Keratinocyte (primary cell): Measurements from ENCODE around the gene PTPN5. TPM values are rescaled to one million over a fixed set of nuclear protein-coding genes. Genes with fewer than 3 reads are reported as not detected.

Source experiments
- DNase-seq: peaks from one replicate; pipeline ENCODE4 v3.0.0-alpha.2; 2011; ENCODE audit warnings: low read depth, missing footprints, low spot score
- FAIRE-seq: peaks from 2 replicates; lab custom pipeline; 2011; peaks lifted over from hg19 to GRCh38; lab: Jason Lieb, UNC
- H2AFZ ChIP-seq: 2 replicates; pipeline ENCODE4 v1.6.0; 2012; ENCODE audit warnings: low read length, control low read depth, inconsistent platforms; ENCODE audit not compliant: control insufficient read depth
- H3K27ac ChIP-seq: 2 replicates; pipeline ENCODE4 v1.5.1; 2011; ENCODE audit warnings: low read length; ENCODE audit not compliant: control insufficient read depth, insufficient read depth
- H3K27me3 ChIP-seq: 3 replicates; pipeline ENCODE4 v1.6.0; 2011; ENCODE audit warnings: low read length; ENCODE audit not compliant: control insufficient read depth, insufficient read depth; ENCODE audit errors: extremely low read depth
- H3K36me3 ChIP-seq, 2 experiments: 2 replicates in 1 of 2; 3 replicates in 1 of 2; pipeline ENCODE4 v1.5.1; 2011; ENCODE audit warnings: low read length in 2 of 2, mild to moderate bottlenecking in 1 of 2; ENCODE audit not compliant: control insufficient read depth in 2 of 2, insufficient read depth in 2 of 2; ENCODE audit errors: extremely low read depth in 1 of 2
- H3K4me1 ChIP-seq: 3 replicates; pipeline ENCODE4 v1.5.1; 2011; ENCODE audit warnings: low read length; ENCODE audit not compliant: control insufficient read depth, insufficient read depth; ENCODE audit errors: extremely low read depth
- H3K4me2 ChIP-seq: 3 replicates; pipeline ENCODE4 v1.6.0; 2011; ENCODE audit warnings: low read depth, low read length; ENCODE audit not compliant: control insufficient read depth, insufficient read depth; ENCODE audit errors: extremely low read depth
- H3K4me3 ChIP-seq, 3 experiments: fragments of 200-600 bp in 1 of 3; sonication (generic) in 1 of 3; 2 replicates in 2 of 3; 3 replicates in 1 of 3; pipeline ENCODE4 v1.5.1; 2011 to 2016; ENCODE audit warnings: low read length in 3 of 3, mild to moderate bottlenecking in 3 of 3, control low read depth in 2 of 3, inconsistent platforms in 1 of 3, low read depth in 1 of 3, mixed read lengths in 1 of 3, mixed run types in 1 of 3, moderate library complexity in 1 of 3; ENCODE audit not compliant: control insufficient read depth in 2 of 3, insufficient read depth in 2 of 3; ENCODE audit errors: extremely low read depth in 1 of 3
- H3K79me2 ChIP-seq: 2 replicates; pipeline ENCODE4 v1.6.0; 2012; ENCODE audit warnings: low read length; ENCODE audit not compliant: control insufficient read depth, insufficient read depth
- H3K9ac ChIP-seq: 3 replicates; pipeline ENCODE4 v1.6.0; 2011; ENCODE audit warnings: low read length; ENCODE audit not compliant: control insufficient read depth, insufficient read depth; ENCODE audit errors: extremely low read depth
- H3K9me1 ChIP-seq: 3 replicates; pipeline ENCODE4 v1.6.0; 2011; ENCODE audit warnings: low read length; ENCODE audit not compliant: control insufficient read depth, insufficient read depth; ENCODE audit errors: extremely low read depth
- H3K9me3 ChIP-seq: 2 replicates; pipeline ENCODE4 v1.5.1; 2012; ENCODE audit warnings: low read depth, low read length; ENCODE audit not compliant: control insufficient read depth
- H4K20me1 ChIP-seq: 3 replicates; pipeline ENCODE4 v1.6.0; 2011; ENCODE audit warnings: low read length; ENCODE audit not compliant: control insufficient read depth, insufficient read depth; ENCODE audit errors: extremely low read depth
- EZH2 ChIP-seq: IDR thresholded peaks from one replicate; pipeline ENCODE4 v1.6.1; 2012; ENCODE audit warnings: inconsistent platforms, mild to moderate bottlenecking, low read length, moderate library complexity
- dilution Hi-C: fragments of 300-500 bp; cut with MboI; formaldehyde crosslinking; loops from one replicate; pipeline ENCODE4 v1.7.0; 2020; ENCODE audit warnings: low sequenced_read_pairs; ENCODE audit not compliant: extremely low pct_ligation_motif_present
- polyA plus RNA-seq, 5 experiments: library from polyadenylated mRNA; depleted of rRNA in 3 of 5; stranded (reverse) in 3 of 5; stranded (forward) in 1 of 5; unstranded in 1 of 5; fragments of >200 nt; gene quantifications; 1 replicate in 1 of 5; 2 replicates in 3 of 5; 3 replicates in 1 of 5; pipeline versions ENCODE4 v1.2.1 to v1.2.3, GENCODE V29; 2011 to 2012; ENCODE audit warnings: missing spikeins in 2 of 5, low read depth in 1 of 5, low replicate concordance in 1 of 5
- TF ChIP-seq, protein P1 (sequence below), 3 experiments: IDR thresholded peaks in 1 of 3; conservative IDR thresholded peaks in 1 of 3; optimal IDR thresholded peaks in 1 of 3; 2 replicates in 2 of 3; 3 replicates in 1 of 3; pipeline versions ENCODE3 to v1.5.1; 2011; ENCODE audit warnings: low read length in 3 of 3, mild to moderate bottlenecking in 3 of 3, moderate library complexity in 2 of 3, control low read depth in 1 of 3, inconsistent platforms in 1 of 3; ENCODE audit not compliant: insufficient read depth in 2 of 3; ENCODE audit errors: extremely low read depth in 1 of 3

Gene PTPN5
- polyA plus RNA-seq, 1 donor (not counting 4 experiments of a cell fraction or from before 2014, with no cell fraction given) = not detected

DNA sequence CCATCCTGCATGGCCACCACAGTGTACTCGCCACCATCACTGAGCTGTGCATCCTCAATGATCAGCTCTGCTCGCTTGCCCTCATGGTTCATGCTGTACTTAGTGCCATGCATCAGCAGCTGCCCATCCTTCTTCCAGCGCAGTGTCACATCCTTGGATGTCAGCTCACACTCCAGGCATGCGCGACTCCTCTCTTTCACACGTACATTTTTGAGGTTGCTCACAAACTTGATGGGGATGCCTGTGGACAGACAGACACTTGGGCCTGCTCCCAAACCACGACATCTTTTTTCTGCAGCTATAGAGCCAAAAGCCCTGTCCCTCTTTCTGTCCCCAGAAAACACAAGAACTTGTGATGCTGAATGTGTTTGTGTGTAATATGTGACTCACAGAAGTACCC, 76.1 kb downstream of the PTPN5 start:
- dilution Hi-C loops = no loop called here
- no peaks in the 10 kb centered on the region for H3K36me3 ChIP-seq
- no peak overlapping the region for H3K27ac ChIP-seq
- no peaks in the 10 kb centered on the region for H3K79me2 ChIP-seq
- H3K27me3 ChIP-seq = no peaks in the 10 kb centered on the region
- no peak overlapping the region for H3K4me2 ChIP-seq
- TF ChIP-seq, protein P1, sequence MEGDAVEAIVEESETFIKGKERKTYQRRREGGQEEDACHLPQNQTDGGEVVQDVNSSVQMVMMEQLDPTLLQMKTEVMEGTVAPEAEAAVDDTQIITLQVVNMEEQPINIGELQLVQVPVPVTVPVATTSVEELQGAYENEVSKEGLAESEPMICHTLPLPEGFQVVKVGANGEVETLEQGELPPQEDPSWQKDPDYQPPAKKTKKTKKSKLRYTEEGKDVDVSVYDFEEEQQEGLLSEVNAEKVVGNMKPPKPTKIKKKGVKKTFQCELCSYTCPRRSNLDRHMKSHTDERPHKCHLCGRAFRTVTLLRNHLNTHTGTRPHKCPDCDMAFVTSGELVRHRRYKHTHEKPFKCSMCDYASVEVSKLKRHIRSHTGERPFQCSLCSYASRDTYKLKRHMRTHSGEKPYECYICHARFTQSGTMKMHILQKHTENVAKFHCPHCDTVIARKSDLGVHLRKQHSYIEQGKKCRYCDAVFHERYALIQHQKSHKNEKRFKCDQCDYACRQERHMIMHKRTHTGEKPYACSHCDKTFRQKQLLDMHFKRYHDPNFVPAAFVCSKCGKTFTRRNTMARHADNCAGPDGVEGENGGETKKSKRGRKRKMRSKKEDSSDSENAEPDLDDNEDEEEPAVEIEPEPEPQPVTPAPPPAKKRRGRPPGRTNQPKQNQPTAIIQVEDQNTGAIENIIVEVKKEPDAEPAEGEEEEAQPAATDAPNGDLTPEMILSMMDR (optimal IDR thresholded peaks at IDR 0.05 in 1 of 3, IDR thresholded peaks at IDR 0.05 in 1 of 3, conservative IDR thresholded peaks at IDR 0.05 in 1 of 3; ENCODE audit: extremely low read depth in 1 of 3, insufficient read depth in 2 of 3, low read length in 3 of 3) = no peak
- no peak for TF ChIP-seq EZH2
- DNase-seq (no peak), FAIRE-seq (no peak)
- H2AFZ ChIP-seq = no peak overlapping the region
- peaks cover under 1% of the 10 kb centered on the region for H3K4me1 ChIP-seq
- no peaks in the 10 kb centered on the region for H4K20me1 ChIP-seq
- no peaks in the 10 kb centered on the region for H3K9me1 ChIP-seq
- no peak overlapping the region for H3K9ac ChIP-seq
- H3K4me3 ChIP-seq = no peak overlapping the region
- no peaks in the 10 kb centered on the region for H3K9me3 ChIP-seq

DNA sequence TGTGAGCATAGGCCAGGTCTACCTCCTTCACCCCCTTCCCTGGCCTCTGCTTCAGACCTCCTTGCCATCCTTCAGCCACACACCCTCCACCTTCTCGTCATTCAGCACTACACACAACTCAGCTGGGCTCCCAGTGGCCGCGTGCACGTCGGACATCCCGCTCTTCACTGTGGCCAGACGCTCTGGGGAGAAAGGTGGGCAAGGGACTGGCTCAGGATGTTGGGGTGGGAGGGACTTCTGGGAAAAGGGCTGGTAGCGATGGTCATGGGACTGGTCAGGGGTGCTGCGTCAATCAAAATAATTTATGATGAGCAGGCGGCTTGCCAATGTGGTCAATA, 77.2 kb downstream of the PTPN5 start:
- Histone ChIP-seq H3K27me3 (no peaks in the 10 kb centered on the region), H3K36me3 (no peaks in the 10 kb centered on the region), H2AFZ (no peak overlapping the region), H3K4me3 (no peak overlapping the region), H4K20me1 (no peaks in the 10 kb centered on the region), H3K9me1 (no peaks in the 10 kb centered on the region), H3K4me2 (no peak overlapping the region), H3K9me3 (no peaks in the 10 kb centered on the region), H3K27ac (no peak overlapping the region), H3K4me1 (no peaks in the 10 kb centered on the region), H3K9ac (no peak overlapping the region), H3K79me2 (no peaks in the 10 kb centered on the region)
- TF ChIP-seq EZH2 = no peak
- TF ChIP-seq, protein P1 (optimal IDR thresholded peaks at IDR 0.05 in 1 of 3, IDR thresholded peaks at IDR 0.05 in 1 of 3, conservative IDR thresholded peaks at IDR 0.05 in 1 of 3; ENCODE audit: extremely low read depth in 1 of 3, insufficient read depth in 2 of 3, low read length in 3 of 3) = no peak
- no peak for DNase-seq
- dilution Hi-C loops = no loop called here
- FAIRE-seq = no peak
